HCT116 (cell line): ENCODE measurements around the gene SYNE1.

Experiments
- CEBPB ChIP-seq: IDR thresholded peaks from 2 replicates; pipeline ENCODE4 v1.6.1; 2012; ENCODE audit warnings: low read depth
- EGR1 ChIP-seq: IDR thresholded peaks from 2 replicates; pipeline ENCODE4 v1.6.1; 2012; ENCODE audit warnings: low read depth
- ELF1 ChIP-seq: IDR thresholded peaks from 2 replicates; pipeline ENCODE4 v1.6.1; 2012; ENCODE audit warnings: low read depth, borderline replicate concordance
- EZH2phosphoT487 ChIP-seq: fragments of 200-600 bp; IDR thresholded peaks from 2 replicates; pipeline ENCODE4 v1.6.1; 2018; ENCODE audit warnings: antibody characterized with exemption, borderline replicate concordance
- FOSL1 ChIP-seq: IDR thresholded peaks from 2 replicates; pipeline ENCODE4 v1.6.1; 2012; ENCODE audit warnings: low read depth
- POLR2A ChIP-seq: IDR thresholded peaks from 2 replicates; pipeline ENCODE4 v1.7.0; 2011; ENCODE audit warnings: borderline replicate concordance; ENCODE audit not compliant: insufficient read depth, insufficient read length; ENCODE audit errors: extremely low read depth
- RAD21 ChIP-seq: IDR thresholded peaks from 2 replicates; pipeline ENCODE4 v1.6.1; 2012; ENCODE audit warnings: low read depth, mild to moderate bottlenecking
- SIN3A ChIP-seq: IDR thresholded peaks from 2 replicates; pipeline ENCODE4 v1.6.1; 2012; ENCODE audit warnings: low read depth
- TCF7L2 ChIP-seq: IDR thresholded peaks from 2 replicates; pipeline ENCODE4 v1.7.0; 2011; ENCODE audit warnings: borderline replicate concordance, inconsistent platforms; ENCODE audit not compliant: insufficient read depth, insufficient read length; ENCODE audit errors: extremely low read depth
- ZNF274 ChIP-seq: fragments of 200-500 bp; sonication (Bioruptor generic); IDR thresholded peaks from 2 replicates; pipeline ENCODE4 v1.6.1; 2014; ENCODE audit warnings: mild to moderate bottlenecking, low read depth, low read length, inconsistent platforms
- TF ChIP-seq, protein P1 (sequence below): IDR thresholded peaks from 2 replicates; pipeline ENCODE4 v1.6.1; 2012
- TF ChIP-seq, protein P2 (sequence below), 3 experiments: fragments of 200-600 bp in 1 of 3; sonication (generic) in 1 of 3; IDR thresholded peaks in 2 of 3; conservative IDR thresholded peaks in 1 of 3; 2 replicates each; pipeline ENCODE4 v1.5.1; 2012 to 2017; ENCODE audit warnings: low read depth in 2 of 3, low read length in 2 of 3, antibody characterized with exemption in 1 of 3, borderline replicate concordance in 1 of 3, control low read depth in 1 of 3, mild to moderate bottlenecking in 1 of 3, mixed read lengths in 1 of 3, mixed run types in 1 of 3, moderate library complexity in 1 of 3; ENCODE audit not compliant: insufficient read depth in 1 of 3
- TF ChIP-seq, protein P3 (sequence below): IDR thresholded peaks from 2 replicates; pipeline ENCODE4 v1.6.1; 2011; ENCODE audit warnings: mild to moderate bottlenecking, low read length, moderate library complexity; ENCODE audit not compliant: insufficient replicate concordance; ENCODE audit errors: extremely low read depth
- TF ChIP-seq, protein P4 (sequence below): IDR thresholded peaks from 2 replicates; pipeline ENCODE4 v1.6.1; 2012

DNA sequence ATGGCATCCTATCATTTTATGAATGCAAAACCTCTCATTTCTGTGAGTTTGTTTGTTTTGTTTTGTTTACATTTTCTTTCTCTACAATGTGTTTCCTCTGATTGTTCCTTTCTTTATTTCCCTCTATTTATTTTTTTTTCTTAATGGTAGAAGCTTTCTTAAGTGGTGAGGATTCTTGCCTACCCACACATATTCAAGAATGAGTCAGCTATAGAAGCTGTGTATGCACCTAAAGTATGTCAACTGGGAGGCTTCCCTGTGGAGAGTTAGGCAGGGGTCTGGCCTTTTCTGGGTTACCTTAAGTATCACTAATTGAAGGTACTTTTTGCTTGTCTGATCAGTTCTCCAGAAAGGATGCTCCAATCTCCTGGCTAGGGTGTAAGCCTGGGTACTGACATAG is 475.7 kb downstream of the SYNE1 start:
- TF ChIP-seq, protein P1, sequence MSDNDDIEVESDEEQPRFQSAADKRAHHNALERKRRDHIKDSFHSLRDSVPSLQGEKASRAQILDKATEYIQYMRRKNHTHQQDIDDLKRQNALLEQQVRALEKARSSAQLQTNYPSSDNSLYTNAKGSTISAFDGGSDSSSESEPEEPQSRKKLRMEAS, result no peak
- TF ChIP-seq, protein P2, sequence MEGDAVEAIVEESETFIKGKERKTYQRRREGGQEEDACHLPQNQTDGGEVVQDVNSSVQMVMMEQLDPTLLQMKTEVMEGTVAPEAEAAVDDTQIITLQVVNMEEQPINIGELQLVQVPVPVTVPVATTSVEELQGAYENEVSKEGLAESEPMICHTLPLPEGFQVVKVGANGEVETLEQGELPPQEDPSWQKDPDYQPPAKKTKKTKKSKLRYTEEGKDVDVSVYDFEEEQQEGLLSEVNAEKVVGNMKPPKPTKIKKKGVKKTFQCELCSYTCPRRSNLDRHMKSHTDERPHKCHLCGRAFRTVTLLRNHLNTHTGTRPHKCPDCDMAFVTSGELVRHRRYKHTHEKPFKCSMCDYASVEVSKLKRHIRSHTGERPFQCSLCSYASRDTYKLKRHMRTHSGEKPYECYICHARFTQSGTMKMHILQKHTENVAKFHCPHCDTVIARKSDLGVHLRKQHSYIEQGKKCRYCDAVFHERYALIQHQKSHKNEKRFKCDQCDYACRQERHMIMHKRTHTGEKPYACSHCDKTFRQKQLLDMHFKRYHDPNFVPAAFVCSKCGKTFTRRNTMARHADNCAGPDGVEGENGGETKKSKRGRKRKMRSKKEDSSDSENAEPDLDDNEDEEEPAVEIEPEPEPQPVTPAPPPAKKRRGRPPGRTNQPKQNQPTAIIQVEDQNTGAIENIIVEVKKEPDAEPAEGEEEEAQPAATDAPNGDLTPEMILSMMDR (IDR thresholded peaks at IDR 0.05 in 2 of 3, conservative IDR thresholded peaks at IDR 0.05 in 1 of 3; ENCODE audit: borderline replicate concordance in 1 of 3, insufficient read depth in 1 of 3, low read depth in 2 of 3, low read length in 2 of 3), result no peak
- TF ChIP-seq EZH2phosphoT487 (no peak), ZNF274 (no peak), SIN3A (no peak), FOSL1 (no peak), CEBPB (no peak), TCF7L2 (no peak), ELF1 (no peak), RAD21 (no peak), EGR1 (no peak), POLR2A (no peak)
- TF ChIP-seq, protein P3, sequence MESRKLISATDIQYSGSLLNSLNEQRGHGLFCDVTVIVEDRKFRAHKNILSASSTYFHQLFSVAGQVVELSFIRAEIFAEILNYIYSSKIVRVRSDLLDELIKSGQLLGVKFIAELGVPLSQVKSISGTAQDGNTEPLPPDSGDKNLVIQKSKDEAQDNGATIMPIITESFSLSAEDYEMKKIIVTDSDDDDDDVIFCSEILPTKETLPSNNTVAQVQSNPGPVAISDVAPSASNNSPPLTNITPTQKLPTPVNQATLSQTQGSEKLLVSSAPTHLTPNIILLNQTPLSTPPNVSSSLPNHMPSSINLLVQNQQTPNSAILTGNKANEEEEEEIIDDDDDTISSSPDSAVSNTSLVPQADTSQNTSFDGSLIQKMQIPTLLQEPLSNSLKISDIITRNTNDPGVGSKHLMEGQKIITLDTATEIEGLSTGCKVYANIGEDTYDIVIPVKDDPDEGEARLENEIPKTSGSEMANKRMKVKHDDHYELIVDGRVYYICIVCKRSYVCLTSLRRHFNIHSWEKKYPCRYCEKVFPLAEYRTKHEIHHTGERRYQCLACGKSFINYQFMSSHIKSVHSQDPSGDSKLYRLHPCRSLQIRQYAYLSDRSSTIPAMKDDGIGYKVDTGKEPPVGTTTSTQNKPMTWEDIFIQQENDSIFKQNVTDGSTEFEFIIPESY, result no peak
- TF ChIP-seq, protein P4, sequence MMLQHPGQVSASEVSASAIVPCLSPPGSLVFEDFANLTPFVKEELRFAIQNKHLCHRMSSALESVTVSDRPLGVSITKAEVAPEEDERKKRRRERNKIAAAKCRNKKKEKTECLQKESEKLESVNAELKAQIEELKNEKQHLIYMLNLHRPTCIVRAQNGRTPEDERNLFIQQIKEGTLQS, result no peak
